ENCODE measurements around the gene GRB7.
"Not testable (repeated sequence)": the region's sequence is repeated elsewhere in the genome, so short reads cannot be mapped to it uniquely, and the experiment has no call there.

GRB7 gene

GRCh38 chr17:39709319-39709997, 28.3 kb upstream of the GRB7 start:
- DNase-seq (ENCODE audit: low spot score) (no peak), FAIRE-seq (no peak)

DNA sequence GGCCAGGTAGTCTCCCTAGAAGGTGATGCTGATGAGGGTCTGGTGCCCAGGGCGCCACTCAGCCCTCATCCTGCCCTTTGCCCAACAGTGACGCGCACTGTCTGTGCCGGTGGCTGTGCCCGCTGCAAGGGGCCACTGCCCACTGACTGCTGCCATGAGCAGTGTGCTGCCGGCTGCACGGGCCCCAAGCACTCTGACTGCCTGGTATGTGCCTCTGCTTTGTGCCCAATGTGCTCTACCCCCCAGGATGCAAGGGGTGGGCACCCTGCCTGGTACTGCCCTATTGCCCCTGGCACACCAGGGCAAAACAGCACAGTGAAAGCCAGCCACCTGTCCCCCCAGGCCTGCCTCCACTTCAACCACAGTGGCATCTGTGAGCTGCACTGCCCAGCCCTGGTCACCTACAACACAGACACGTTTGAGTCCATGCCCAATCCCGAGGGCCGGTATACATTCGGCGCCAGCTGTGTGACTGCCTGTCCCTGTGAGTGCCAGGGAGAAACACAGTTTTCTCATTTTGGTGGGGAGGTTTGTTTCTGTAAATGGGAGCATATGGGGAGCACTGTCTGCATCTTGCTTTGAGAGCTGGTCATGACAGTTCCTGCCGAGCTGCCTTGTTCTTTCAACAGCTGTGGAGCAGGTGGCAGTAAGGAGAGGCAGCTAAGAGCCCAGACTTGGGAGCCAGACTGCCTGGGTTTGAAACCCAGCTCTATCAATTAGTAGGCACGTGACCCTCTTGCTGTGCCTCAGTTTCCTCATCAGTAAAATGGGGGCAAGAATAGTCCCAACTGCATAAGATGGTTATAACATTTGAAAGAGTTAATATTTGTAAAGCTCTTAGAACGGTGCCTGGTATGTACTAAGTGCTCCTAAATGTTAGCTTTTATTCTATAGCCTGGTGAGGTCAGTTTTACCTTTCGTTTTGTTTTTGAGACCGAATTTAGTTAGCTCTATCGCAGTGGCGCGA, 27.5 kb upstream of the GRB7 start:
- DNase-seq (ENCODE audit: low spot score) (no peak), FAIRE-seq (no peak)

- not testable (repeated sequence) for FAIRE-seq; DNase-seq (ENCODE audit: low spot score)
Measured at GRCh38 chr17:39711071-39711470, 26.7 kb upstream of the GRB7 start.

GRCh38 chr17:39711851-39712250, 25.9 kb upstream of the GRB7 start:
- FAIRE-seq (no peak), DNase-seq (ENCODE audit: low spot score) (no peak)

DNA sequence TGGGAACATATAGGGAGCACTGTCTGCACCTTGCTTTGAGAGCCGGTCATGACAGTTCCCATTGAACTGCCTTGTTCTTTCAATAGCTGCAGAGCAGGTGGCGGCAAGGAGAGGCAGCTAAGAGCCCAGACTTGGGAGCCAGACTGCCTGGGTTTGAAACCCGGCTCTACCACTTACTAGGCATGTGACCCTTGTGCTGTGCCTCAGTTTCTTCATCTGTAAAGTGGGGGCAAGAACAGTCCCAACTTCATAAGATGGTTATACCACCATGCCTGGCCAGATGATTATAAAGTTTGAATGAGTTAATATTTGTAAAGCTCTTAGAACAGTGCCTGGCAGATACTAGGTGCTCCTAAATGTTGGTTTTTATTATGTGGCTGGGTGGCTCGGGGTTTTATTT, 23.5 kb upstream of the GRB7 start:
- no peak for FAIRE-seq
- no peak for DNase-seq (ENCODE audit: low spot score)

DNA sequence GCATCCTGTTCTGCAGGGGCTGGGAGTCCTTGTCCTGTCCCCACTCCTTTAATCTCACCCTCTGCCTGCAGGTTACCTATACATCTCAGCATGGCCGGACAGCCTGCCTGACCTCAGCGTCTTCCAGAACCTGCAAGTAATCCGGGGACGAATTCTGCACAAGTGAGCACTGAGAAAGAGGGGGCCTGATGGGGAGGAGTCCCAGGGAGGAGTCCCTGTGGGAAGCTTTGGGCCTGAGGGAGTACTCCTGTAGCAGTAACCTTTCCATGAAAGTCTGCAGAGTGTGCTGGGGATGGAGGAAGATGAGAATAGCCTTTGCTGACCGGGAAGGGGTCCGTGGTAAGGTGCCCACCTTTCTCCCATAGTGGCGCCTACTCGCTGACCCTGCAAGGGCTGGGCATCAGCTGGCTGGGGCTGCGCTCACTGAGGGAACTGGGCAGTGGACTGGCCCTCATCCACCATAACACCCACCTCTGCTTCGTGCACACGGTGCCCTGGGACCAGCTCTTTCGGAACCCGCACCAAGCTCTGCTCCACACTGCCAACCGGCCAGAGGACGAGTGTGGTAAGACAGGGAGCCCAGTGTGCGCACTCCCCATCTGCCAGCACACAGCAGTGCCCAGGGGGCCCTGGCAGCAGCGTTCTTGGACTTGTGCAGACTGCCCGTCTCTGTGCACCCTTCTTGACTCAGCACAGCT, 22.2 kb upstream of the GRB7 start:
- DNase-seq (ENCODE audit: low spot score) (no peak), FAIRE-seq (no peak)

DNA sequence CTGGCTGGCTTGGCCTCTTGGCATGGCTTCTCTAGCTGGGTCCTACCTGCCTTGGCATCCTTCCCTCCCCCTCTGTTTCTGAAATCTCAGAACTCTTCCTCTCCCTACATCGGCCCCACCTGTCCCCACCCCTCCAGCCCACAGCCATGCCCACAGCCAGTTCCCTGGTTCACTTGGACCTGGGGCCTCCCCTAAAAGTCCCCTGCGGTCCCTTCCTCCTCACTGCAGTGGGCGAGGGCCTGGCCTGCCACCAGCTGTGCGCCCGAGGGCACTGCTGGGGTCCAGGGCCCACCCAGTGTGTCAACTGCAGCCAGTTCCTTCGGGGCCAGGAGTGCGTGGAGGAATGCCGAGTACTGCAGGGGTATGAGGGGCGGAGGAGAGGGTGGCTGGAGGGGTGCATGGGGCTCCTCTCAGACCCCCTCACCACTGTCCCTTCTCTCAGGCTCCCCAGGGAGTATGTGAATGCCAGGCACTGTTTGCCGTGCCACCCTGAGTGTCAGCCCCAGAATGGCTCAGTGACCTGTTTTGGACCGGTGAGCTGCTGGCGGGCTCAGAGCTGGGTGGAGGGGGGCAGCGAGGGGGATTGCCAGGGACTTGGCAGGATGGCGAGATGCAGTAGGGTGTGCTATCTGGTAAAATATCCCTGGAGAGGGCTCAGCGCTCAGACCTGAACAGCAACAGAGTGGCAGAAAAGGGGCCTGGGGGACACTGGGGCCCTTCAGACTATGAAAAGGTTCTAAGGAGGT, 21.5 kb upstream of the GRB7 start:
- no peak for FAIRE-seq
- no peak for DNase-seq (ENCODE audit: low spot score)

GRCh38 chr17:39716879-39717536, 20.7 kb upstream of the GRB7 start:
- no peak for FAIRE-seq

GRCh38 chr17:39717660-39718059, 20.1 kb upstream of the GRB7 start:
- DNase-seq (ENCODE audit: low spot score) = no peak
- FAIRE-seq = no peak

More at GRCh38 chr17:39716879-39717536, 20.7 kb upstream of the GRB7 start:
- DNase-seq (ENCODE audit: low spot score) = no peak

DNA sequence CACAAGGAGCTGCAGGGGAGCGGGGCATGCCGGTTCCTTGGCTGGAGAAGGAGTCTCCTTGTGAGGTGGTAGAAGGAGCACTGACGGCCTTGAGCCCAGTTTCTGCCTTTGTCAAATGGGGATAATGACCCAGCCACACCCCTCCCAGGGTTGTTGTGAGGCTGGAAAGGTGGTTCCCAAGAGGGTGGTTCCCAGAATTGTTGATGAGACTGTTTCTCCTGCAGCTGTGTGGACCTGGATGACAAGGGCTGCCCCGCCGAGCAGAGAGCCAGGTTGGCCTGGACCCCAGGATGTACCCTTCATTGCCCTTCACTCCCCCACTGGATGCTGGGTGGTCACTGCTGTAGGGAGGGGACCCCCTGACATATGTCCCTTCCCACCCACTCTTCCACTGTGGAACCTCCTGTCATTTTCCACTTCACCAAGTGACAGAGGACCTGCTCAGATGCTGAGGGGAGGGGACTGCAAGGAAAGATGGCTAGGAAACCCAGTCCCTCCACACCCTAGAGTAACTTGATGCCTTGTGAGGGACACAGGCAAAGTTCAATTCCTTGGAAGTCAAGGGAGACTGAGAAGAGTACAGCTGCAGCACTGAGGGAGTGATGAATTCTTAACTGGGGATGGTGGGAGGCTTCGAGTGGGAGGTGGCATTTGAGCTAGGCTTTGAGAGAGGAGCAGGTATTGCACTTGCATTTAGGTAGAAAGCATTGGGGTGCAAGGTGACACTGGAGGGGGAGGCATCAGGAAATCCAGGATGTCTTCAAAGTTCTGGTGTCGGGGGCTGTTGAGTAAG, 18.0 kb upstream of the GRB7 start:
- no peak for FAIRE-seq
- DNase-seq (ENCODE audit: low spot score) = no peak

DNA sequence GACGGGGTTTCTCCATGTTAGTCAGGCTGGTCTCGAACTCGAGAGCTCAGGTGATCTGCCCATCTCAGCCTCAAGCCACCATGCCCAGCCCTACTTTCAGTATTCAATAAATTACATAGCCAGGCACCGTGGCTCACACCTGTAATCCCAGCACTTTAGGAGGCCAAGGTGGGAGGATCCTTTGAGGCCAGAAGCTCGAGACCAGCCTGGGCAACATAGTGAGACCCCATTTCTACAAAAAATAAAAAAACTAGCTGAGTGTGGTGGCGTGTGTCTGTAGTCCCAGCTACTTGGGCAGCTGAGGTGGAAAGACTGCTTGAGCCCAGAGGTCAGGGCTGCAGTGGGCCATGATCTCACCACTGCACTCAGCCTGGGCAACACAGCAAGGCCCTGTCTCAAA, 15.6 kb upstream of the GRB7 start:
- no peak for DNase-seq (ENCODE audit: low spot score)
- FAIRE-seq = no peak

DNA sequence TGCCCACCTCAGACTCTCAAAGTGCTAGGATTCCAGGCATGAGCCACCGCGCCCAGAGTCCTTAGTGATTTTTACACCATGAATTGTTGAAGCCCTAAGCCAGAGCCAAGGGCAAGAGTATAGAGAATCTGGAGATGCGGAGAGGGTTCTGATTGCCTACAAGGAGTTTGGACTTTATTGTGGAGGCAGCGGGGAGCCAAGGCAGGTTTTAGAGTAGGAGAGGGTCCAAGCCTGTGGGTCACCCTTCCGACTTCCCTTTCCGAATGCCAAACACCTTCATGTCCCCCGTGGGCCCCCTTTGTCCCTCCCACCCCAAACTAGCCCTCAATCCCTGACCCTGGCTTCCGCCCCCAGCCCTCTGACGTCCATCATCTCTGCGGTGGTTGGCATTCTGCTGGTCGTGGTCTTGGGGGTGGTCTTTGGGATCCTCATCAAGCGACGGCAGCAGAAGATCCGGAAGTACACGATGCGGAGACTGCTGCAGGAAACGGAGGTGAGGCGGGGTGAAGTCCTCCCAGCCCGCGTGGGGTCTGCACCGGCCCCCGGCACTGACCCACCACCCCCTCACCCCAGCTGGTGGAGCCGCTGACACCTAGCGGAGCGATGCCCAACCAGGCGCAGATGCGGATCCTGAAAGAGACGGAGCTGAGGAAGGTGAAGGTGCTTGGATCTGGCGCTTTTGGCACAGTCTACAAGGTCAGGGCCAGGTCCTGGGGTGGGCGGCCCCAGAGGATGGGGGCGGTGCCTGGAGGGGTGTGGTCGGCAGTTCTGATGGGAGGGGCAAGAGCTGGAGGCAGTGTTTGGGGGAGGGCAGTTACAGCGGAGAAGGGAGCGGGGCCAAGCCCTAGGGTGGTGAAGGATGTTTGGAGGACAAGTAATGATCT, 14.5 kb upstream of the GRB7 start:
- peak; percentile 5 for FAIRE-seq
- no peak for DNase-seq (ENCODE audit: low spot score)

DNA sequence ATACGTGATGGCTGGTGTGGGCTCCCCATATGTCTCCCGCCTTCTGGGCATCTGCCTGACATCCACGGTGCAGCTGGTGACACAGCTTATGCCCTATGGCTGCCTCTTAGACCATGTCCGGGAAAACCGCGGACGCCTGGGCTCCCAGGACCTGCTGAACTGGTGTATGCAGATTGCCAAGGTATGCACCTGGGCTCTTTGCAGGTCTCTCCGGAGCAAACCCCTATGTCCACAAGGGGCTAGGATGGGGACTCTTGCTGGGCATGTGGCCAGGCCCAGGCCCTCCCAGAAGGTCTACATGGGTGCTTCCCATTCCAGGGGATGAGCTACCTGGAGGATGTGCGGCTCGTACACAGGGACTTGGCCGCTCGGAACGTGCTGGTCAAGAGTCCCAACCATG, 13.0 kb upstream of the GRB7 start:
- FAIRE-seq (no peak), DNase-seq (ENCODE audit: low spot score) (no peak)

DNA sequence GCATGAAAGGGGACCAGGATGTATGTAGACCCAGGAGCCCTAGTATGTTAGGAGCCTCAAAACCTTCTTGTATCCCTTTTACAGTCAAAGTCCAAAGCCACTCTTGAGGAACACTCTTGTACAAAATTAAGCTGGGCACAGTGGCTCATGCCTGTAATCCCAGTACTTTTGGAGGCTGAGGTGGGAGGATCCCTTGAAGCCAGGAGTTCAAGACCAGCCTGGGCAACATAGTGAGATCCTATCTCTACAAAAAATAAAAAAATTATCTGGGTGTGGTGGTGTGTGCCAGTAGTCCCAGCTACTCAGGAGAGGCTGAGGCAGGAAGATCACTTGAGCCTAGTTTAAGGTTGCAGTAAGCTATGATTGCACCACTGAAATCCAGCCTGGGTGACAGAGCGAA, 11.8 kb upstream of the GRB7 start:
- FAIRE-seq; DNase-seq (ENCODE audit: low spot score): not testable (repeated sequence)

DNA sequence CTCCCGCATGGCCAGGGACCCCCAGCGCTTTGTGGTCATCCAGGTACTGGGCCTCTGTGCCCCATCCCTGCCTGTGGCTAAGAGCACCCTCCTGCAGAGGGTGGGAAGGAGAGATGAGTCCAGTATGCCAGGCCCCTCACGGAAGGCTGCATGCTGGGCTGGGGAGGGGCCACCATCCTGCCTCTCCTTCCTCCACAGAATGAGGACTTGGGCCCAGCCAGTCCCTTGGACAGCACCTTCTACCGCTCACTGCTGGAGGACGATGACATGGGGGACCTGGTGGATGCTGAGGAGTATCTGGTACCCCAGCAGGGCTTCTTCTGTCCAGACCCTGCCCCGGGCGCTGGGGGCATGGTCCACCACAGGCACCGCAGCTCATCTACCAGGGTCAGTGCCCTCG, 11.1 kb upstream of the GRB7 start:
- DNase-seq (ENCODE audit: low spot score) = no peak
- no peak for FAIRE-seq

- DNase-seq (ENCODE audit: low spot score) = no peak
- no peak for FAIRE-seq
Measured at GRCh38 chr17:39727556-39727955, 10.2 kb upstream of the GRB7 start.

- FAIRE-seq (no peak), DNase-seq (ENCODE audit: low spot score) (no peak)
Measured at GRCh38 chr17:39729280-39729851, 8.4 kb upstream of the GRB7 start.

- FAIRE-seq = peak; percentile 30
- peak; percentile 96 for DNase-seq (ENCODE audit: low spot score)
Measured at GRCh38 chr17:39730095-39730921, 7.4 kb upstream of the GRB7 start, which contains the start of gene MIEN1. Gene MIEN1 (minus strand): TSS chr17:39730532. CDS start chr17:39730495, 37 bp downstream.
